ENCODE measurements around the gene KRT7.

Gene KRT7

GRCh38 chr12:52186118-52186840, 46.8 kb upstream of the KRT7 start:
- Histone ChIP-seq H3K4me1 (peaks cover 49% of the 10 kb centered on the region), H3K9me3 (no peaks in the 10 kb centered on the region), H3K27me3 (no peaks in the 10 kb centered on the region), H3K4me3 (ENCODE audit: low read depth, low read length) (no peak overlapping the region), H3K36me3 (no peaks in the 10 kb centered on the region)
- DNase-seq: no peak
- TF ChIP-seq CTCF (IDR thresholded peaks at IDR 0.05; ENCODE audit: low read depth, low read length): no peak

DNA sequence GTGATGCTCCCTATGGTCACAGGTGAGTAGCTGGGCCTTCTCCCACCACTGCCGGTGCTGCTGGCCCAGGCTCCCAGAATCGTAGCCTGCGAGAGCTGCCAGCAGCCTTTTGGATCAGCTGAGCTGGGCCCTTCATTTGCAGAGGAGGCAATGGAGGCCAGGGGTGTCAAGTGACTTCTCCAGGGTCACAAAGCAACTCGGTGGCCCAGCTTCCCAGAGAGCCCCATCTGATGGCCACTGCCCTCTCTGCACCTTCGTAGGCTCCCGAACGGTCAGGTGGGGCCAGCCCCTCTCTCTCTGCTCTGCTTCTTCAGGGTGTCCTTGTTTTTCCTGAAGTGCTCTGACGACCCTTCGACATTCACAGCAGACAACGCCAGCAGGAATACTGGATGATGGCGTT, 45.8 kb upstream of the KRT7 start:
- Histone ChIP-seq H3K9me3 (no peaks in the 10 kb centered on the region), H3K27me3 (no peaks in the 10 kb centered on the region), H3K4me1 (peaks cover 41% of the 10 kb centered on the region), H3K36me3 (no peaks in the 10 kb centered on the region), H3K4me3 (ENCODE audit: low read depth, low read length) (no peak overlapping the region)
- TF ChIP-seq CTCF (IDR thresholded peaks at IDR 0.05; ENCODE audit: low read depth, low read length): no peak
- no peak for DNase-seq

DNA sequence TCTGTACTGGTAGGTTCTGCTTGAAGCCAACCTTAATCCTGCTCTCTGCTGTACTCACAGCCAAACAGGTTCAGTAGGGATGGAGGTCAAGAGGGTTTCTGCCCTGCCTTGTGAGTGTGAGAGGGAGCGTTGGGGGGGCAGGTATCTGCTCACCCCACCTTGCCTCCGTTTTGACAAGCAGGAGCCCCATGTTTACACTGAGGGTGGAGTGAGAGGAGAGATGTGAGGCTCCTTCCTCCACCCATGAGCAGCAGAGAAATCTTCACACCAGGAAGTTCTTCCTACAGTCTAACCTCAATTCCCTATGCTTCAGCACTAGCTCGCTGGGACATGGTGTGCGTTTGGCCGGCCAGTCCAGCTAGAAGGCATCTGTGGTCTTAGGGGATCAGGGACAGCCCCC, 45.4 kb upstream of the KRT7 start:
- H3K27me3 ChIP-seq: no peaks in the 10 kb centered on the region
- peaks cover 41% of the 10 kb centered on the region for H3K4me1 ChIP-seq
- H3K4me3 ChIP-seq (ENCODE audit: low read depth, low read length): no peak overlapping the region
- no peaks in the 10 kb centered on the region for H3K36me3 ChIP-seq
- no peaks in the 10 kb centered on the region for H3K9me3 ChIP-seq
- TF ChIP-seq CTCF (IDR thresholded peaks at IDR 0.05; ENCODE audit: low read depth, low read length): no peak
- DNase-seq: no peak

DNA sequence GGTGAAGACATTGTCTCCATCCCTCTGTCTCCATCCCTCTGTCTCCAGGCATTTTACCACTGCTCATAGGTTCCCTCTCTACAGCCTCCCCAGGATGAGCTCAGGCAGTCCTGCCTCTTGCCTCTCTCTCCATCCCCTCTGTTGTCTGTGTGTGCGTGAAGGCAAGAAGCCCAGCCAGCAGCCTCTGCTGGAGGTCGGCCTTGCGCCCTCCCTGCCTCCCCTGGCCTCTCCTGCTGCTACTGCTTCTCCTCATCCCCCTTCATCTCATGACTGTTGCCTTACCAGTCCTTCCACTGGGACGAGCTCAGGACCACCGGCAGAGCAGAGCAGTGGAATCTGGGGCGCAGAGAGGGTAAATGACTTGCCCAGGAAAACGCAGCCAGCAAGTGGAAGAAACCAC, 44.4 kb upstream of the KRT7 start:
- Histone ChIP-seq H3K4me3 (ENCODE audit: low read depth, low read length) (no peak overlapping the region), H3K36me3 (no peaks in the 10 kb centered on the region), H3K27me3 (no peaks in the 10 kb centered on the region), H3K9me3 (no peaks in the 10 kb centered on the region), H3K4me1 (peaks cover 44% of the 10 kb centered on the region)
- TF ChIP-seq CTCF (IDR thresholded peaks at IDR 0.05; ENCODE audit: low read depth, low read length): no peak
- DNase-seq: no peak

- DNase-seq: no peak
- no peaks in the 10 kb centered on the region for H3K36me3 ChIP-seq
- no peaks in the 10 kb centered on the region for H3K27me3 ChIP-seq
- H3K9me3 ChIP-seq: no peaks in the 10 kb centered on the region
- H3K4me3 ChIP-seq (ENCODE audit: low read depth, low read length): no peak overlapping the region
- TF ChIP-seq CTCF (IDR thresholded peaks at IDR 0.05; ENCODE audit: low read depth, low read length): no peak
- peaks cover 46% of the 10 kb centered on the region for H3K4me1 ChIP-seq
Observed at GRCh38 chr12:52189376-52190174, 43.5 kb upstream of the KRT7 start.
